HG02884 (cell line): Measurements from ENCODE around the gene C4A.
"Not testable (repeated sequence)": the region's sequence is repeated elsewhere in the genome, so short reads cannot be mapped to it uniquely, and the experiment has no call there.

ENCODE experiments used
- ATAC-seq: cut with Tn5 transposase; IDR thresholded peaks from one replicate; pipeline ENCODE4 v1.9.1; 2021; ENCODE audit warnings: mild to moderate bottlenecking, moderate library complexity; ENCODE audit not compliant: unreplicated experiment

C4A gene

GRCh38 chr6:31981744-31982143 is at the start of gene C4A:
Gene C4A (plus strand): TSS chr6:31982057. CDS start chr6:31982108, 51 bp downstream.
- ATAC-seq: not testable (repeated sequence)

GRCh38 chr6:31932137-31932536 is 49.7 kb upstream of the C4A start:
- ATAC-seq: not testable (repeated sequence)

DNA sequence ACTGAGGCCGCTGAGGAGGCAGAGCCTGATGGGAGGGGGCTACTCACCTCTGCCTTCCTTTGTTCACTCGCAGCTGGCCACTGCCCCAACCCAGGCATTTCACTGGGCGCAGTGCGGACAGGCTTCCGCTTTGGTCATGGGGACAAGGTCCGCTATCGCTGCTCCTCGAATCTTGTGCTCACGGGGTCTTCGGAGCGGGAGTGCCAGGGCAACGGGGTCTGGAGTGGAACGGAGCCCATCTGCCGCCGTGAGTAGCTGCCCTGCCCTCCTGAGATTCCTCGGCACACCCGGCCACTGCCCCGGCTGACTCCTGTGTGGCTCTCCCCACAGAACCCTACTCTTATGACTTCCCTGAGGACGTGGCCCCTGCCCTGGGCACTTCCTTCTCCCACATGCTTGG is 48.3 kb upstream of the C4A start:
- ATAC-seq: no peak

DNA sequence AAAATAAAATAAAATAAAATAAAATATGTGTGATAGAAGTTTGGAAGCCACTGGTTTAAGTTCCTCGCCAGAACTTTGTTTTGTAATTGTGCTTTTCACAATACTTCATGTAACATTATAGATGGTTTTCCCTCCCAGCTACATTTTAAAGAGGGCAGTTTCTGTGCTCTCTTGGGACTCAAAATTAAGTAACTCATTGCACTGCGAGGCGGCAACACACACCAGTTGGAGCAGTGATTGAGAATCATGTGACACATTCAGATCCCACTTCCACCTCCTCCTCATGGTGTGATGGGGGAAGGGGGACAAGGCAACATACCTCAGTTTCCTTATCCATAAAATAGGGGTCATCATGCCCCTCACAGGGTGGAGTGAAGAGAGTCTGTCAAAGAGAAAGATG is 46.8 kb upstream of the C4A start:
- ATAC-seq: no peak

- no peak for ATAC-seq
Observed at GRCh38 chr6:31935823-31936222, 46.0 kb upstream of the C4A start.

GRCh38 chr6:31940256-31940664 is 41.6 kb upstream of the C4A start:
- no peak for ATAC-seq

- ATAC-seq: no peak
Observed at GRCh38 chr6:31943742-31944141, 38.1 kb upstream of the C4A start.

- ATAC-seq: no peak
Observed at GRCh38 chr6:31945154-31945506, 36.7 kb upstream of the C4A start.

- no peak for ATAC-seq
Observed at GRCh38 chr6:31945507-31946369, 36.1 kb upstream of the C4A start, which contains the start of gene CFB. Gene CFB (plus strand): TSS chr6:31946095. CDS start chr6:31946222, 127 bp downstream.

- no peak for ATAC-seq
Observed at GRCh38 chr6:31946370-31946885, 35.4 kb upstream of the C4A start.

DNA sequence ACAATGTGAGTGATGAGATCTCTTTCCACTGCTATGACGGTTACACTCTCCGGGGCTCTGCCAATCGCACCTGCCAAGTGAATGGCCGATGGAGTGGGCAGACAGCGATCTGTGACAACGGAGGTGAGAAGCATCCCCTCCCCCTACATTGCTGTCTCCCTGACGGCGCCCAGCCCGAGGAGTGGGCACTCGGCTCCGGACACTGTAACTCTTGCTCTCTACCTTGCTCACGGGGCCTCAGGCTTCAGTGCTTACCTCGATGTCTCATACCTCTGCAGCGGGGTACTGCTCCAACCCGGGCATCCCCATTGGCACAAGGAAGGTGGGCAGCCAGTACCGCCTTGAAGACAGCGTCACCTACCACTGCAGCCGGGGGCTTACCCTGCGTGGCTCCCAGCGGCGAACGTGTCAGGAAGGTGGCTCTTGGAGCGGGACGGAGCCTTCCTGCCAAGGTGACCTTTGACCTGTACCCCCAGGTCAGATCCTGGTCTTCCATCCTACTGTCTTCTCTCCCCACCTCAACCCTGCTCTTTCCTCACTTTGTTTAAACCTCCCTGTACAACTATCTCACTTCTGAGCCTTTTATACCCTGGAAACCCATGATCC is 34.7 kb upstream of the C4A start:
- ATAC-seq: no peak

- ATAC-seq: no peak
Observed at GRCh38 chr6:31947864-31948263, 34.0 kb upstream of the C4A start.

DNA sequence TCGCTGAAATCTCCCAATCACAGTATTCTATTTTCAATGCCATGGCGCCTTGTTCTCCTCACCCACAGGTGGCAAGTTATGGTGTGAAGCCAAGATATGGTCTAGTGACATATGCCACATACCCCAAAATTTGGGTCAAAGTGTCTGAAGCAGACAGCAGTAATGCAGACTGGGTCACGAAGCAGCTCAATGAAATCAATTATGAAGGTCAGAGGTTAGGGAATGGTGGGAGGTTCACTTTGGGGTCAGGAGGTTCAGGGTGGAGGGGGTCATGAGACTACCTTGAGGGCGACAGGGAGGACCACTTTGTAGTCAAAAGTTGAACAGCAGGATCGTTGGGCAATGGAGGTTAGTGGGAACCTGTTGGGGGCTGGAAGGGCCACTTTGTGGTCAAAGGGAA is 33.6 kb upstream of the C4A start:
- ATAC-seq: no peak

DNA sequence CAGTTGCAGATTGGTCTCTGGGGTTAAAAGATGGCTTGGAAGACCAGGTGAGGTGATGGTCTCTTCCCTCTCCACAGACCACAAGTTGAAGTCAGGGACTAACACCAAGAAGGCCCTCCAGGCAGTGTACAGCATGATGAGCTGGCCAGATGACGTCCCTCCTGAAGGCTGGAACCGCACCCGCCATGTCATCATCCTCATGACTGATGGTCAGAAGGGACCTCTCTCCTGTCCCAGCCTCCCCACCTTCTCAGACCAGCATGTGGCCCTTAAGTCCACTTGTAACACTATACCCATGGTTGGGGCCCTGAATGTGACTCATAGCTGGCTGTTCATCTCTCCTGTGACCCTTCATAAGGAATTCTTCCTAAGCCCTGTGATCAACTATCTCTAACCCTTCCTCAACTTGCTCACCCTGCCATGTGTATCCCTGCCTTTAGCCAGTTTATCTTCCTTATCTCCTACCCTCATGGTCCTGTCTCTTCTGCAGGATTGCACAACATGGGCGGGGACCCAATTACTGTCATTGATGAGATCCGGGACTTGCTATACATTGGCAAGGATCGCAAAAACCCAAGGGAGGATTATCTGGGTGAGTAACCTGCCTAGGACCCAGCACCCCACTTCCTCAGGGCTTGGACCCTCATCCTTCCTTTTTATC is 33.0 kb upstream of the C4A start:
- ATAC-seq: no peak

DNA sequence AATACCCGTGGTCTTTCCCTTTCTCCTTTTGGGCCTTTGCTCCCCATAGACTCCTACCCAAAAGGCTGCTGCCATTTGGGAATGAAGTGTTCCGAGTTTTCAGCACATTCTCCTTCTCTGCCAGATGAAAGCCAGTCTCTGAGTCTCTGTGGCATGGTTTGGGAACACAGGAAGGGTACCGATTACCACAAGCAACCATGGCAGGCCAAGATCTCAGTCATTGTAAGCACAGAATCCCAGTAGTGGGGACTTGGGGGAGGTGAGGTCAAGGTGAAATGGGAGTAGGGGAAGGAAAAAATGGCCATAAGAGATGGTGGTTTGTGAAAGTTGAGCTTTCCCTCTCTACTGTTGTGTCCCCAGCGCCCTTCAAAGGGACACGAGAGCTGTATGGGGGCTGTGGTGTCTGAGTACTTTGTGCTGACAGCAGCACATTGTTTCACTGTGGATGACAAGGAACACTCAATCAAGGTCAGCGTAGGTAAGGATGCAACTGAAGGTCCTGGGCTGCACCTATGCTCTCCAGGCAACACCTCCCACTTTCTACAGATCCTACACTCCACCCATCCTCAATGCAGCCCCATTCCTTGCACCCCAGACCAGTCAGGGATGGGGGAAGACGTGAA is 31.8 kb upstream of the C4A start:
- ATAC-seq: no peak

- no peak for ATAC-seq
Observed at GRCh38 chr6:31952140-31952805, 29.6 kb upstream of the C4A start.

DNA sequence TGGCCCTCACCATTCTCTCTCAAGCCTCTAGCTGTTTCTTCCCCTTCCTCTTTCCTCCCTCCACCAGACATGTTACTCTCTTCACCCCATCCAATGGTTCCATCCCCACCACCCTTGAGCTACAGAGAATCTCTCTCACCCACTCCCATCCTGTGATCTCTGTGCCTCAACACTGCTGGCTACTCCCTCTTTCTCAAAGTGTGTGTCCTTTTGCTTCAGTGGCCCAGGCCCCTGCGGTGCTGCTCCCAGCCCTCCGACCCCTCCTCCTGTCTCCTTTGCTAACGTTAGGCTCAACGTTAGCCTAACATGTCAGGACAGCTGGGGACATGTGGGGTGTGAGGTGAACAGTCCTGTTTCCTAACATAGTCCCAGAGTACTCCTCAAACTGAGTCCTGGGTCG is 29.0 kb upstream of the C4A start:
- no peak for ATAC-seq

GRCh38 chr6:31954511-31954910 is 27.3 kb upstream of the C4A start:
- no peak for ATAC-seq

GRCh38 chr6:31956796-31957195 is 25.1 kb upstream of the C4A start:
- no peak for ATAC-seq

DNA sequence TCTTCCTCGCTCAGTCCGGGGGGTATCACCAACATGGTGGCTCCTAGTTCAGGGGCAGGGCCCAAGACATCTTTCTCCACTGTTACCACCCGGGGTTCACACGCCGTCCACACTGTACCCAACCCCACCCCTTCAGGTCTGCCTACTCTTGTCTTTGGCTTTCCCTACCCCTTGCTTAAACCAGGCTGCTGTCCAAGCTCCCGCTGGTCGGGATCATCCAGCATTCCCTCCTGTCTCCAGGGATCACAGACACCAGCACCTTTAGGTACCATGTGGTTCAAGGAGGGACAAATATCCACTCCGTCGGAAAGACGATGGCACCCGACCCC is 23.5 kb upstream of the C4A start:
- ATAC-seq: no peak
